Measurements from ENCODE around the gene ALDOA. TPM values are rescaled to one million over a fixed set of nuclear protein-coding genes. Genes with fewer than 3 reads are reported as not detected.
A peak's percentile ranks its signal among the peaks of the same experiment; 100 is the strongest.
"Not testable (repeated sequence)": the region's sequence is repeated elsewhere in the genome, so short reads cannot be mapped to it uniquely, and the experiment has no call there.

The ALDOA gene
- 1,753 and 2,052 TPM in 2 replicates for total RNA-seq (2014; rRNA removed; shearing (Covaris generic))
- 2,533 and 2,552 TPM in 2 replicates for polyA plus RNA-seq (2015; cell fraction: cytosol; rRNA removed)
- polyA plus RNA-seq (2015; cell fraction: nucleus; rRNA removed), result 2,008 and 2,184 TPM in 2 replicates

DNA sequence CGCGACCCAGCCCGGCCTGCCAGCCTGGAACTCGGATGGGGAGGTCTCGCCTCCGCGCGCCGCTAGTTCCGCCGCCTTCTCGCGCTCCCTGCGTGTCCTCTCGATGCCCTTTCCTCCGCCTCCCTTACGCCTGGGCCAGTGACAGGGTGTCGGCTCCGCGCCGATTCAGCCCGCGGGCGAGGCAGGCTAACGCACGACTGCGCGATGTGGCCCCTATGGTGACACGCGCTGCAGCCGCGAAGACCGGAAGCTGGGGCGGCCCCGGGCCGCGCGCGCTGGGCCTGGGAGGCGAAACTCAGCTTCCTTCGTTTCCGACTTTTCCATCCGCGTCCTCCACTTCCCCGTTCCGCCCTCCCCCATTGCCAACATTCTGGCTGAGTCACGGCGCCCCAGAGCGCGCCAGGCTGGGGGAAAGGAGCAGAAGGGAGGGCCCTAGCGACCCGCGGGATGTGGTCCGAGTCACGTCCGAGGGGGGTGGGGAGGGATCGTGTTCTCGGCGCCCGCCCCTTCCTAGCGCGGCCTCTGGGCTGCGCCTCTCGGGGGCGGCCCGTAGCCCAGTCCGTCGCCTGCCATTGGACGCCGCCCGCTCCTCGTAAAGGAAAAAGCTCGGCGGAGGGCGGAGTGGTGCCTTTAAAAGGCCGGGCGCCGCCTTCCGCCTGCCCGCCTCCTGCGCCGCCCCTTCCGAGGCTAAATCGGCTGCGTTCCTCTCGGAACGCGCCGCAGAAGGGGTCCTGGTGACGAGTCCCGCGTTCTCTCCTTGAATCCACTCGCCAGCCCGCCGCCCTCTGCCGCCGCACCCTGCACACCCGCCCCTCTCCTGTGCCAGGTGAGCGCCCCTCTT is at the start of gene ALDOA:
Gene ALDOA, plus strand, starts transcription at position 659 of the 841 bp plus-strand sequence. CDS start 1,138 bp downstream, outside the sequence.
- peak; percentile 99 for DNase-seq (ENCODE audit: low read depth)

DNA sequence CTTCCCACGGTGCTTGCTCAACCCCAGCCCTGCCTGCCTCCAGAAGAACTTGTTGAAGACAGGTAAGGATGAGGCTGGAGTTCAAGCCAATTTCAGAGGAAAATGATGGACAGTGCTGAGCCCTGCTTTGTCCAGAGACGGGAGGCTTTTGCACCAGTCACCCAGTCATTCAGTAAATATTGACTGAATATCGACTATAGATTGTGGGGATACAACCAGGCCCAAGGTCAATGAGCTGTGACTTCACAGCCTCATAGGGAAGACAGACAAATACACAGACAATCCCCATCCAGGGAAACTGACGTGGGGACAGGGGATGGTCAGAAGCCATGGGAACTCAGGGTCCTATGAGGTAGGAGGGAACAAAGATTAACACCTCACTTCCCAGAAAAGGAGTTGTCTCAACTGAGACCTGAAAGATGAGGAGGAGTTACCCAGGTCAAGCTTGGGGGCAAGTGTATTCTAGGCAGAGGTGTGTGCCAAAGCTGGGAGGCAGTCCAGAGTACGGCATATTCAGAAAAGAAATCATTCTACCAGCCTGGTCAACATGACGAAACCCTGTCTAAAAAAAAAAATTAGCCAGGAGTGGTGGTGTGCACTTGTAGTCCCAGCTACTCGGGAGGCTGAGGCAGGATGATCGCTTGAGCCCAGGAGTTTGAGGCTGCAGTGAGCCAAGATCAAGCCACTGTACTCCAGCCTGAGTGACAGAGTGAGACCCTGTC is 48.8 kb upstream of the ALDOA start:
- no peak for DNase-seq (ENCODE audit: low read depth)

DNA sequence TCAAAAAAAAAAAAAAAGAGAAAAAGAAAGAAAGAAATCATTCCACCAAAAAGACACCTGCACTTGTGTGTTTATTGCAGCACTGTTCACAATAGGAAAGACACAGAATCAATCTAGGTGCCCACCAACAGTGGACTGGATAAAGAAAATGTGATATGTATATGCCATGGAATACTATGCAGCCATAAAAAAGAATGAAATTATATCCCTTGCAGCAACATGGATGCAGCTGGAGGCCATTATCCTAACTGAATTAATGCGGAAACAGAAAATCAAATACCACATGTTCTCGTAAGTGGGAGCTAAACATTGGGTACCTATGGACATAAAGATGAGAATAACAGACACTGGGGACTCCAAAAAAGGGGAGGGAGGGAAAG is 48.3 kb upstream of the ALDOA start:
- no peak for DNase-seq (ENCODE audit: low read depth)

DNA sequence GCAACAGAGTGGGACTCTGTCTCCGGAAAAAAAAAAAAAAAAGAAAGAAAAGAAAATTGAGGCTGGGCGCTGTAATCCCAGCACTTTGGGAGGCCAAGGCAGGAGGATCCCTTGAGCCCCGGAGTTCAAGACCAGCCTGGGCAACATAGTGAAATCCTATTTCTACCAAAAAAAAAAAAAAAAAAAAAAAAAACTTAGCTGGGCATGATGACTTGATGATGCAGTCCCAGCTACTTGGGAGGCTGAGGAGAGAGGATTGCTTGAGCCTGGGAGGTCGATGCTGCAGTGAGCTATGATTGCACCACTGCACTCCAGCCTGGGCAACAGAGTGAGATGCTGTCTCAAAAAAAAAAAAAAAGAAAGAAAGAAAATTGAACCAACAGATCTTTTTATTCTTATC is 47.6 kb upstream of the ALDOA start:
- DNase-seq (ENCODE audit: low read depth), result not testable (repeated sequence)

DNA sequence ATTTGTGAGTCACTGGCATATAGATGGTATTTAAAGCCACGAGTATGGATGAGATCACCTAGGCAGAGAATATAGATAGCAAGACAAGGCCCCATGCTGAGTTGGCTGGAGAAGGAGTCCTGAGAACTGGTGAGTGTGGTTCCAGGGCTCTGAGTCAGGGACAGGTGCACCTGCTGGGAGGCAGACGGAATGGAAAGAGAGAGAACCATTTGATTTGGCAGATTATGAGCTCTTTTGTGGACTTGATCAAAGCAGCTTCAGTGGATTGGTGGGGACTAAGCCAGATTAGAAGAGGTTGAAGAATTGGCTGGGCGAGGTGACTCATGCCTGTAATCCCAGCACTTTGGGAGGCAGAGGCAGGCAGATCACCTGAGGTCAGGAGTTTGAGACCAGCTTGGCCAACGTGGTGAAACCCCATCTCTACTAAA is 46.8 kb upstream of the ALDOA start:
- DNase-seq (ENCODE audit: low read depth), result peak; percentile 64

DNA sequence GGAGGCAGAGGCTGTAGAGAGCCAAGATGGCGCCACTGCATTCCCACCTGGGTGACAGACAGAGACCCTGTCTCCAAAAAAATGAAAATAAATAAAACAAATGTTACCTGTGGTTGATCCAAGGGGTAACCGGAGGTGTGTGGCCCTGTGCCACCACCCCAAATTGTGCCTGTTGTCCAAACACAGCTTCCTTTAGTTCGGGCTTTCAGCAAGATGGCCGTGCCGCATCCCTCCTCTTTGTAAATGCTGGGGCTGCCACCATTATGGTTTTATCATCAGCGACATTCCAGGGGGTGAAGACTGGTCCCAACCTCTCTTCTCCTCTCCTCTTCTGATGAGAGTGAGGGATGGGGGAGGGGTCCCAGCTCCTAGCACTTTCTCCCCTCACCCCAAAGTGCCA is 42.7 kb upstream of the ALDOA start, which contains the start of gene C16orf92:
Gene C16orf92, plus strand, starts transcription at position 312 of the 400 bp plus-strand sequence. CDS start 143 bp downstream, outside the sequence.
- DNase-seq (ENCODE audit: low read depth), result no peak

DNA sequence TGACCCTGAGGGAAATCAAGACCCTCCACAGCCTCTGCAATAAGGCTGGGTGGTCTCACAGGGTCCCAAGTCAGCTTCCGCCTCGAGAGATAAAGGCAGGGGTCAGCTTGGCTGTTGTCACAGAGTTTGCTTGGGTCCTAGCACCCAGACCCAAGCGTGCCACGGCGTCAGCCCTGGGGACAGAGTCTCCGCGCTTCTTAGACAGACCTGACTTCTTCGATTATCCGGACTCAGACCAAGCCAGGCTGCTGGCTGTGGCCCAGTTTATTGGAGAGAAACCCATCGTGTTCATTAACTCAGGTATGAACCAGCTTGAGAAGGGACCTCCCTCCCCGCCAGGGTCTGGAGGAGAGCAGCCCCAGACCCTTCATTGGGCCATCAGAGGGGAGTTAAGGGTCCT is 42.0 kb upstream of the ALDOA start:
- no peak for DNase-seq (ENCODE audit: low read depth)

DNA sequence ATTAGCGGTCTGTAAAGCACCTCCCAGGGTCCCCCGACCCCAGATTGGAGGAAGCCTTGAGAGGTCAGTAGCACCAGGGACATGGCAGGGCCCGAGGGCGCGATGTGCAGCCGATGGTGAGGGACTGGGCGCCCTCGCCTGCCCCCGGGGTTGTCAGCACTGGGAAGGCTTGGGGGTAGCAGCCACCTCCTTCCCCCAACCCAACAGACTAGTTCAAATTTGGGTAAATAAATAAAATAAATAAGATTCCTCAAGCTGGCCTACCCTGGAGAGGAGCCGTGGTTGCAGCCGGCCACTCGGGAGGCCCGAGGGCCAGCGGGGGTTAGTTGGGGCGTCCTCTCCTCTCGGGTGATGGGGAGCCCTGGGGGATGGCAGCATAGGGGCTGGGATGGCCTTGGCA is 41.1 kb upstream of the ALDOA start:
- DNase-seq (ENCODE audit: low read depth), result no peak

DNA sequence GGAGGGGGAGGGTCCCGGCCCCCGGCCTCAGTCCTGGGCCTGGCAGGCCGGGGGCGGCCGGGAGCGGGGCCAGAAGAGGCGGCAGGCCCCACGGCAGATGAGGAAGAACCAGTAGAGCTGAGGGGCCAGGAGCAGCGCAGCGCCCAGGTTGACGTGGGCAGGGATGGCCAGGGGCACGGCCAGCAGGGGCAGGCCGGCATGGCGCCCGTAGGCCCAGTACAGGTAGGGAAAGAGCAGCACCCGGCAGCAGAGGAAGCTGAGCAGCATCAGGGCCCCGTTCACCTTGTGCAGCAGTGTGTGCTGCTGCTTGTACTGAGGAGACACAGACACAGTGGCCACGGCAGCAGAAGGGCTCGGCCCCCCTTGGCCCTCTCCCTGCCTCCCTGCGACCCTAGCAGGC is 40.4 kb upstream of the ALDOA start:
- no peak for DNase-seq (ENCODE audit: low read depth)

DNA sequence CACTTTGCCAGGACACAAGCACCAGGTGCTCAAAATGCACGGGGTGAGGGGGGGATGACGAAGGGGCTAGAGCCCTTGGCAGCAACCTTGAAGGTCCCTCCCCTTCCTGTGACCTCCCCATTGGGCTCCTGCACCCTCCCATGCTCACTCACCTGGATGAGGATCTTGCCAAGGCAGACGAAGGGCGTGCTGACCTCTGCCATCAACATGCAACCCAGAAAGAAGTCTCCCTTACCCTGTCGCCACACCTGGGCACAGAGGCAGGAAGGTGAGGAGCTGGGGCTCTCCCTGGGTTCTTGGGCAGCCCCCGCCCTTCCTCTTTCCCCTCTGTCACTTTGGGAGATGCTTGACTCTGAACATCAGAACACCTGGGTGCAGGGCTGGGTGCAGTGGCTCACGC is 40.0 kb upstream of the ALDOA start:
- no peak for DNase-seq (ENCODE audit: low read depth)

DNA sequence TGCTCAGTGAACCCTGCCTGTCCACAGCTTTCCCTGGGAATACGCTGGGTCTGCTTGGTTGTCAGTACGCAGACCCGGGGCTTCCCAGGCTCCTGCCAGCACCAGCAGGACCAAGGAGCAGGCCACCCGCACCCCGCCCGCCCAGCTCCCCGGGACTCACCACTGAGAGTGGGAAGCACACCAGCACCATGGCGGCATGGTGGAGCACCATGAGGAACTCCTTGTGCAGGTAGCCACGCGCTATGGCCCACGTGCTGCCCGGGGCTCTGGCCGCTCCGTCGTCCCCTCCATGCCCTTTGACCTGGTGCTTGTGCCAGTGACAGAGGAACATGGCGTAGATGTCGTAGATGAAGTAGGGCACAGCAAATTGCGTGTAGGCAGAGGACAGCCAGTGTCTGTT is 39.1 kb upstream of the ALDOA start:
- DNase-seq (ENCODE audit: low read depth), result no peak

DNA sequence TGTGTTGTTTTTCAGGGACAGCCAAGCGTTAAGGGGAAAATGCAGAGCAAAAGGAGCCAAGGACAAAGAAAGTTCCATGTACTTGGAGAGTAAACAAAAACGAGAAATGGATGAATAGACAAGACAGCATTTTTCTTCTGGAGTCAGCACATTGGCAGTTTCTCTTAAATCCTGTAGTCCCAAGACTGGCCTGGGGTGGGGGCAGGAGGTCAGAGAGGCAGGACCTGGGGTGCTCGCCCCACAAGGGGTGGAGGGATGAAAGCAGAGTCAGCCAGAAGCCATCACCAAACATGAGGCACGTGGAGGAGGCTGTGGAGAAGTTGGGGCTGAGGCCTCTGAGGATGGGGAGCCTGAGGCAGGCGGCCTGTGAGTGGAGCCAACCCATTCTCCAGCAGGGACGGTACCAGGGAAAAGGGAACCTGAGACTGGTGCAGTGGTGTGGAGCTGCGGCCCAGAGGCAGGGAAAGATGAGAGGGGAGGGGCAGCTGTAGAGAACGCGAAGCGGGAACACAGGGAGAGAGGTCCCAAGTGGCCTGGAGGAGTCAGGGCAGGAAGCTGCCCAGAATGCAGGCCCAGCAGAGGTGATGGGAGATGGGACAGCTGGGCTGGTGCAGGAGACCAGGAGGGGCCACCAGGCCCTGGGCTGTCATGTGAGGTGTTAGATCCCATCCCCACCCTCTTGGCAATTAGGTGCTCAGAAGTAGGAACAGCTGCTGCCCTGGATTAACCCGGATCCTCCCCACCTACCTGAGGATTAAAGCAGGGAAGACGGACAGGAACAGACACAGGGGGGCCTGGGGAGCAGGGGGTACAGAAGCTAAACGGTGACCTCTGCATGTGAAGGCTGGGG is 37.7 kb upstream of the ALDOA start:
- DNase-seq (ENCODE audit: low read depth), result no peak

DNA sequence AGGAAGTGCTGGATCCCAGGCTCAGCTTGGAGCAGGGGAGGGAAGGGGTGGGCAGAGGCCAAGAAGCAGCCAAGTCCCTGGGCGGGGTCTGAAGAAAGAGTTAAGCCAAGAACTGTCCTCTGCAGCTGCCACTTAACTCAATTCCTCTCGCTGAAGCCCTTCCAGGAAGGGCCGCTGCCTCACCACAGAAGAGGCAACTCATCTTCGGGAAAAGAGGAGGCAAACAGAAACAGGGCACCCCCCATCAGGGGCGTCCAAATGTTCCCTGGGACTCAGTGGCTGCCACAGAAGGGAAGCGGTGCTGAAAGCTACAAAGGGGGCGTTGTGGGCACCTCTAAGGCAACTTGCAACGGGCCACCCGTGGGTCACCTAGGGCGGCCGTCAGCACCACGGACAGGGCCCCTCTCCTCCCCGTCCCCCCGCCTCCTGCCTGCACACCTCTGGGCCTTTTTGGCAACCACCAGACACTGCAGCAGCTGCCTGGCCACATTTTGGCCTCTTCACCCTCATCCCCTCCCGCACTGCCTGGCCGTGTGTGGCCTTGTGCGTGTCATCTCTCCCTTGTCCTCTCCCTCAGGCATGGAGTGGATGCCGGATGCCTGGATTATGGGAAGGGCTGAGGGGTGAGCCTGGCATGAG is 37.0 kb upstream of the ALDOA start:
- DNase-seq (ENCODE audit: low read depth), result no peak

DNA sequence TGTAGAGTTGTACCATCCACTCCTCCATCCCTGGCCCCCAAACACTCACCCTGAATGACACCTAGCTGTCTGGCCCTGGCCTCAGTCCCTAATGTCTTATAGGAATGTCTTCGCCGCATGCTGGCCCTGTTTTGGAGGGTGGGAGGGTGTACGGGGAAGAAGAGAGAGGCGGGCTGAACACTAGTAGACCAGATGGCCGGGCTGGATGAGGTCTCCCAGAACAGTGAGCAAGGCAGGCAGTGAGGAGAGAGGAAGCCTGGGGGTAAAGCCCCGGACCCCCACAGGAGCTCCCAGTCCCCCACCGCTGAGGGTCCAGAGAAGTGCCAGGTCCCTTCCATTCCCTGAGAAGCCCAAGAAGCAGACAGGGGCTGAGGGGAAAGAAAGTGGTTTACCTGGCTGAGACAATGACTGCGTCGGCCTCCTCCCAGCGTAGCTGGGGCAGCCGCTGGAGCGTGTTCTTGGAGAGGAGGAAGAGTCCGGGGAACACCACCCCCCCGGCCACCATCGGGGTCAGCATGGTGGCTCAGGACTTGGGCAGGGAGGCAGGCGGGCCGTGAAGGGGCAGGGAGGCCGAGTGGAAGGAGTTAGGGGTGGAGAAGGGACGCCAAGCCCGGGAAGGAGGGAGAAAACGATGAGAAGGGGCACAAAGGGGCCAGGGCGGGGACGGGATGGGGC is 35.4 kb upstream of the ALDOA start:
- no peak for DNase-seq (ENCODE audit: low read depth)

DNA sequence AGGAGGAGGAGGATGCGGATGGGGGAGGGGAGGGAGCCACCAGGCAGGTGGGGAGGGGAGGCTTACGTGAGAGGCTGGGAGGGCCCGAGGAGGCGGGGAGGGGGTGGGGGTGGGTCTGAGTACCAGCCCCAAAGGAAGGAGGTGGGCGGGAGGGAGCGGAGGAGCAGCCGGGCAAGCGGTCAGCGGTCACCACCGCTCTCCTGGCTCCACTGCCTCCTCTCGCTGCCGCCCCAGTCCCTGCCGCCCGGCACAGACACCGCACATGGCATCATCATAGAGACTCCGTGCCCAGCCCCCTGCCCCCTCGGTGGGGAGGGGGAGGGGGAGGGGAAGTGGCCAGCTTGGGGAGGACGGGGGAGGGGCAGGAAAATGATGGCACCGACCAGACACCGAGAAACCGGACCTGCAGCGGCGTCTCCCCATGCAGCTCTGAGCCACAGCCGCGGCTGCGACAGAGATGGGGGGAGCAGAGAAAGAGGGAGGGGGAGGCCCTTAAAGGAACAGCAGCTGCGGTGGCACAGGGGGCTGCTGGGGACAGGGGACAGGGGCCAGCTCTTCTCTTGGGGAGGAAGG is 34.6 kb upstream of the ALDOA start, which contains the start of gene TLCD3B:
Gene TLCD3B, minus strand, starts transcription at position 431 of the 573 bp plus-strand sequence. CDS start 744 bp downstream, outside the sequence.
- DNase-seq (ENCODE audit: low read depth), result no peak

DNA sequence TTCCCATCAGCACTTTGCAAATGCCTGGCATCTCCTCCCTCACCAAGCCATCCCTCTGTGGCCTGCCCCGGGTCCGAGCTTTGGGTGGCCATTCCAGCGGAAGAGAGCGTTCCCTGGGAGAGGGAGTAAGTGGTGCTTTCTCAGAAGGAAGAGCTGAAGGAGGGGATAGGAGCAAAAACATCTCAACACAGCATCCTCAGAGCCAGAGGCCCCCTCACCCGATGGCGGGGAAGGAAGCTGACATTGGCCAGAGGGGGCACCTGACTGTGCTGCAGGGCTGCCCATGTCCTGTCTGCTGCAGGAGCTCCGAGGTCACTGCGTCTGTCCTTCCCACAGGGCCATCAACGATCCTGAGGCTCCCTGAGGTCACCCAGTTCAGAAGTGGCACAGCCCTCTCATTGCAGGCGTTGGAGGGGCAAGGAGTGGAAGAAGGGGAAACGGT is 34.1 kb upstream of the ALDOA start:
- DNase-seq (ENCODE audit: low read depth), result no peak

DNA sequence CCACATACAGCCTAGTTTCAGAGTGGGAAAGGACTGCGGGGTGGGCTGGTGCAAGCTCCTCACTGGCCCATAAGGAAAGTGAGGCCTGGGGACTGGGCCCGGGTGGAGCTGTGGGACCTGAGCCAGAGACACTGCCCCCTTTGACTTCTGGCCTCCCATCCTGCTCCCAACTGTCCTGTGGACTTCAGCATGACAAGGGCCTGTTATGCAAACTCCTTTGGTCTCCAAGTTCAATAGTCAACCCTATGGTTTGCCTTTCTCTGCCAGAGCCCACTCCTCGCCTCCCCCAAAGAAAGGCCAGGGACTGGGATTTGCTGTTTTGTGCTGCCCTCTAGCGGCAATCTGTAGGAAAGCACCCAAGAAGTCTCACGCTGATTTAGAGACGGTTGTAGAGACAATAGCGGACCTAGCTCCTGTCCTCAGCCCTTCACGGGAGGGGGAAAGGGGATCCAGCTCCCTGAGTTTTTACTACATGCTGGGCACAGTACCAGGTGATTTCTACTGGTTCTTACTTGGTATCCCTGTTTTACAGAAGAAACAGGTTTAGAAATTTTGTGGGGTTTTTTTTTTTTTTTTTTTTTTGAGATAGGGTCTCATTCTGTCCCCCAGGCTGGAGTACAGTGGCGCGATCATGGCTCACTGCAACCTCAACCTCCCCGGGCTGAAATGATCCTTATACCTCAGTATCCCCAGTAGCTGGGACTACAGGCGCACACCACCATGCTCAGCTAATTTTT is 33.3 kb upstream of the ALDOA start:
- DNase-seq (ENCODE audit: low read depth), result peak; percentile 62

DNA sequence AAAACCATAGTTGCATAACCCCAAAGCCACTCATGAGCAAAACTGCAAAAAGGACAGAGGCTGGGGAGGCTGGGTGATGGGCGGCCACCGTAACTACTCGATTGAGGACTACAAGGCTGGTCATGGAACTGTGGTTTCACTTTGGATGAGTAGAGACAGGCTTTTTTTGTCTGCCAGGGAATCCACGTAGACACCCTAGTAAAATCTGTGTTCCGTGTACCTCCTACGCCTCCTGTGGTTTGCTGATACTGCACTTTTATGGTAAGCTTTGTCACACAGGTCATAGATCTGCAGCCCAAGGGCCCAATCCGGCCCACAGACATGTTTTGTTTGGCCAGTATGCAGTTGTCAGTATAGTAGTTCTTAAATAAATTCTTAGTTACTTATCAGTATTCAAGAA is 32.3 kb upstream of the ALDOA start:
- DNase-seq (ENCODE audit: low read depth), result no peak

DNA sequence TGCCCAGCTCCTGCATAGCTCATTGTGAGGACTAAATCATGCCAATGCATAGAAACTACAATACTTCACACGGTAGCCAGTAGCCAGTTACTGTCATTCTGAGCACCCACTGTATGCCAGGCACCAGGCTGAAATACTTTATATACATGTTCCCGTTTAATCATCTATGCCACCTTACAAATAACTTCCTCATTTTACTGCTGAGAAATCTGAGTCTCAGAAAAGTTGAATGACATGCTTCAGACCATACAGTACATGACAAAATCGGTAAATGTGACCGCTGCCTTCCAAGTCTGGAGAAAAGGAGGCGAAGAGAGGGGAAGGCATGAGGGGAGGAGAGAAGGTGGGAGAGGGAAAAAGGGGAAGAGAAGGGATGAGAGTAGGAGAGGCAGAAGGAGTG is 25.3 kb upstream of the ALDOA start:
- no peak for DNase-seq (ENCODE audit: low read depth)
